ENCODE results near the gene RFX4. TPM values are rescaled to one million over a fixed set of nuclear protein-coding genes. Genes with fewer than 3 reads are reported as not detected.

The RFX4 gene
- total and polyA plus RNA-seq, 2 donors (not counting 1 experiment from before 2014, with no cell fraction given) = not detected

DNA sequence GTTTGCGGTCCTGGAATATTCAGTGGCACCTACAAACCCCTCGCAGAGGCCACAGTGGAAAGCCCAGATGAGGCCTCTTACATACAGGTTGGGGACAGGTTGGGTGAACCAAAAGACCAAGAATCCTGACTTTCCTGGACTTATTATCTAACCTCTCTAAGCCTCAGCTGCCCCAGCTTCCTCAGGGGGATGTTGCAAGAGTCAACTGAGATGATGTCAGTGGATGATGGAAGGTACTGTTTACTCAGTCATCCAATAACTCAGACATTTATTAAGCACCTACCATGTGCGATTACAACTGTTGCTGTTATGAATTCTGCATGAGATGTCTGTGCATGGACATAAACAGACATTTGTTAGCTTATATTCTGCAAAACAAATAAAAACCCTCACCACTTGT is 72.8 kb downstream of the RFX4 start:
- Histone ChIP-seq H2AFZ (ENCODE audit: low read length) (no peak overlapping the region), H3K9ac (ENCODE audit: insufficient read depth, low read length) (no peak overlapping the region), H3K4me3 (replicated peaks in 1 of 4; ENCODE audit: control extremely low read depth in 1 of 4, insufficient read depth in 1 of 4, low read depth in 3 of 4, low read length in 4 of 4) (no peak overlapping the region), H3K27me3 (ENCODE audit: control insufficient read depth, insufficient read depth, low read length) (no peaks in the 10 kb centered on the region), H4K20me1 (ENCODE audit: control insufficient read depth, extremely low read depth, insufficient read depth, low read length) (no peaks in the 10 kb centered on the region), H3K79me2 (ENCODE audit: control insufficient read depth, insufficient read depth, low read length) (no peaks in the 10 kb centered on the region), H3K27ac (ENCODE audit: insufficient read depth, low read length) (no peak overlapping the region), H3K4me2 (ENCODE audit: extremely low read depth, insufficient read depth, low read length) (no peak overlapping the region), H3K4me1 (ENCODE audit: control insufficient read depth, extremely low read depth, insufficient read depth, low read length) (no peaks in the 10 kb centered on the region), H3K36me3 (ENCODE audit: control insufficient read depth, insufficient read depth, low read length) (no peaks in the 10 kb centered on the region), H3K9me3 (ENCODE audit: control insufficient read depth, insufficient read depth, low read depth, low read length) (no peaks in the 10 kb centered on the region)
- TF ChIP-seq, protein P1, sequence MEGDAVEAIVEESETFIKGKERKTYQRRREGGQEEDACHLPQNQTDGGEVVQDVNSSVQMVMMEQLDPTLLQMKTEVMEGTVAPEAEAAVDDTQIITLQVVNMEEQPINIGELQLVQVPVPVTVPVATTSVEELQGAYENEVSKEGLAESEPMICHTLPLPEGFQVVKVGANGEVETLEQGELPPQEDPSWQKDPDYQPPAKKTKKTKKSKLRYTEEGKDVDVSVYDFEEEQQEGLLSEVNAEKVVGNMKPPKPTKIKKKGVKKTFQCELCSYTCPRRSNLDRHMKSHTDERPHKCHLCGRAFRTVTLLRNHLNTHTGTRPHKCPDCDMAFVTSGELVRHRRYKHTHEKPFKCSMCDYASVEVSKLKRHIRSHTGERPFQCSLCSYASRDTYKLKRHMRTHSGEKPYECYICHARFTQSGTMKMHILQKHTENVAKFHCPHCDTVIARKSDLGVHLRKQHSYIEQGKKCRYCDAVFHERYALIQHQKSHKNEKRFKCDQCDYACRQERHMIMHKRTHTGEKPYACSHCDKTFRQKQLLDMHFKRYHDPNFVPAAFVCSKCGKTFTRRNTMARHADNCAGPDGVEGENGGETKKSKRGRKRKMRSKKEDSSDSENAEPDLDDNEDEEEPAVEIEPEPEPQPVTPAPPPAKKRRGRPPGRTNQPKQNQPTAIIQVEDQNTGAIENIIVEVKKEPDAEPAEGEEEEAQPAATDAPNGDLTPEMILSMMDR (conservative IDR thresholded peaks at IDR 0.05 in 1 of 2, IDR thresholded peaks at IDR 0.05 in 1 of 2; ENCODE audit: low read depth in 1 of 2, low read length in 2 of 2) = no peak
- no peak for TF ChIP-seq EZH2 (IDR thresholded peaks at IDR 0.05; ENCODE audit: low read length, missing control alignments)
- DNase-seq (ENCODE audit: low read depth in 2 of 2) = no peak

DNA sequence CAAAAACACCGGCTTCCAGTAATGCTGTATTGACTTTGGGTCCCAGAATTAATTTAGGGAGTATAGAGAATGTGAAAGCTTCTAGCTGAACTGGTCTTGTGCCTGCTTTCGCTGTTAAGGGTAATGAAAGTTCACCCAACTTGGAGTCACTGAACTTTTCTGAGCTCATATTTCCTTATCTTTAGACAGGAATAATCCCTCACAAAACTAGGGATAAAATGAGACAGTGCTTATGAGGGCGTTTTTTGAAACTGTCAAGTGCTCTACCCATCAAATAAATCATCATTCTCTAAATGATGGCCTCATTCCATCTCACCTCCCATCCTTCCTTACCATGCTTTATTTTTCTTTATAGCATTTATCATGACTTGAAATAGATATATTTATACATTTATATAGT is 74.7 kb downstream of the RFX4 start:
- H3K9me3 ChIP-seq (ENCODE audit: control insufficient read depth, insufficient read depth, low read depth, low read length) = no peaks in the 10 kb centered on the region
- H2AFZ ChIP-seq (ENCODE audit: low read length) = no peak overlapping the region
- H3K4me1 ChIP-seq (ENCODE audit: control insufficient read depth, extremely low read depth, insufficient read depth, low read length) = no peaks in the 10 kb centered on the region
- no peak overlapping the region for H3K4me3 ChIP-seq (replicated peaks in 1 of 4; ENCODE audit: control extremely low read depth in 1 of 4, insufficient read depth in 1 of 4, low read depth in 3 of 4, low read length in 4 of 4)
- no peak overlapping the region for H3K4me2 ChIP-seq (ENCODE audit: extremely low read depth, insufficient read depth, low read length)
- H3K79me2 ChIP-seq (ENCODE audit: control insufficient read depth, insufficient read depth, low read length) = no peaks in the 10 kb centered on the region
- H3K9ac ChIP-seq (ENCODE audit: insufficient read depth, low read length) = no peak overlapping the region
- H3K36me3 ChIP-seq (ENCODE audit: control insufficient read depth, insufficient read depth, low read length) = no peaks in the 10 kb centered on the region
- no peak for DNase-seq (ENCODE audit: low read depth in 2 of 2)
- TF ChIP-seq, protein P1 (conservative IDR thresholded peaks at IDR 0.05 in 1 of 2, IDR thresholded peaks at IDR 0.05 in 1 of 2; ENCODE audit: low read depth in 1 of 2, low read length in 2 of 2) = no peak
- H4K20me1 ChIP-seq (ENCODE audit: control insufficient read depth, extremely low read depth, insufficient read depth, low read length) = no peaks in the 10 kb centered on the region
- no peak overlapping the region for H3K27ac ChIP-seq (ENCODE audit: insufficient read depth, low read length)
- no peaks in the 10 kb centered on the region for H3K27me3 ChIP-seq (ENCODE audit: control insufficient read depth, insufficient read depth, low read length)

DNA sequence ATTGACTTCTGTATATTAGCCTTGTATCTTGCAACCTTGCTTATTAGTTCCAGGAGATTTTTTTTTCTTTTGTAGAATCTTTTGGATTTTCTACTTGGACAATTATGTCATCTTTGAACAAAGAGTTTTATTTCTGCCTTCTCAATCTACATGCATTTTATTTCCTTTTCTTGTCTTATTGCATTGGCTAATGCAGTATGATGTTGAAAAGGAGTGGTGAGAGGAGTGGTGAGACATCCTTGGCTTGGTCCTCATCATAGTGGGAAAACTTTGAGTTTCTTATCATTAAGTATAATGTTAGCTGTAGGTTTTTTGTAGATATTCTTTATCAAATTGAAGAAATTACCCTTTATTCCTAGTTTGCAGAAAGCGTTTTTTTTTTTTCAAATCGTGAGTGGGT is 80.6 kb downstream of the RFX4 start:
- Histone ChIP-seq H4K20me1 (ENCODE audit: control insufficient read depth, extremely low read depth, insufficient read depth, low read length) (no peaks in the 10 kb centered on the region), H3K27me3 (ENCODE audit: control insufficient read depth, insufficient read depth, low read length) (no peaks in the 10 kb centered on the region), H3K36me3 (ENCODE audit: control insufficient read depth, insufficient read depth, low read length) (no peaks in the 10 kb centered on the region), H3K9ac (ENCODE audit: insufficient read depth, low read length) (no peak overlapping the region), H3K27ac (ENCODE audit: insufficient read depth, low read length) (no peak overlapping the region), H3K79me2 (ENCODE audit: control insufficient read depth, insufficient read depth, low read length) (no peaks in the 10 kb centered on the region), H3K4me1 (ENCODE audit: control insufficient read depth, extremely low read depth, insufficient read depth, low read length) (no peaks in the 10 kb centered on the region), H2AFZ (ENCODE audit: low read length) (no peak overlapping the region), H3K4me2 (ENCODE audit: extremely low read depth, insufficient read depth, low read length) (no peak overlapping the region), H3K4me3 (replicated peaks in 1 of 4; ENCODE audit: control extremely low read depth in 1 of 4, insufficient read depth in 1 of 4, low read depth in 3 of 4, low read length in 4 of 4) (no peak overlapping the region), H3K9me3 (ENCODE audit: control insufficient read depth, insufficient read depth, low read depth, low read length) (no peaks in the 10 kb centered on the region)
- TF ChIP-seq EZH2 (IDR thresholded peaks at IDR 0.05; ENCODE audit: low read length, missing control alignments) = no peak
- TF ChIP-seq, protein P1 (conservative IDR thresholded peaks at IDR 0.05 in 1 of 2, IDR thresholded peaks at IDR 0.05 in 1 of 2; ENCODE audit: low read depth in 1 of 2, low read length in 2 of 2) = no peak
- no peak for DNase-seq (ENCODE audit: low read depth in 2 of 2)
